SK-N-MC (cell line): ENCODE results near the gene ORC1.

Source experiments
- EZH2 ChIP-seq: fragments of 200-600 bp; sonication (generic); IDR thresholded peaks from one replicate; pipeline ENCODE4 v1.6.1; 2017; ENCODE audit warnings: antibody characterized with exemption
- FOXP2 ChIP-seq: optimal IDR thresholded peaks from 2 replicates; pipeline ENCODE3; 2011; ENCODE audit warnings: mild to moderate bottlenecking, moderate library complexity; ENCODE audit not compliant: insufficient read depth; ENCODE audit errors: extremely low read length, control extremely low read depth
- POLR2AphosphoS5 ChIP-seq: IDR thresholded peaks from 2 replicates; pipeline ENCODE4 v1.6.1; 2012; ENCODE audit warnings: mild to moderate bottlenecking, low read depth, low read length, borderline replicate concordance

GRCh38 chr1:52420713-52421112 lies 16.5 kb upstream of the ORC1 start:
- no peak for TF ChIP-seq POLR2AphosphoS5
- TF ChIP-seq EZH2 = no peak
- TF ChIP-seq FOXP2 = no peak
